HEK293 (cell line): ENCODE data around the gene CHST15.

ENCODE experiments used
- CTCF ChIA-PET: fragments of 350-600 bp; formaldehyde crosslinking; extraction: SDS; loops from one replicate; lab custom pipeline; 2021; ENCODE audit warnings: antibody characterized with exemption; lab: Yijun Ruan, JAX
- POLR2A ChIA-PET: fragments of 300-600 bp; formaldehyde crosslinking; extraction: SDS; loops from one replicate; lab custom pipeline; 2020; ENCODE audit warnings: antibody characterized with exemption, inconsistent platforms; lab: Yijun Ruan, JAX
- H3K27ac ChIP-seq: fragments of 200-500 bp; sonication (Bioruptor generic); 2 replicates; pipeline ENCODE4 v1.5.1; 2014; ENCODE audit warnings: low read depth, low read length, control low read depth, inconsistent platforms; ENCODE audit errors: extremely low read depth
- H3K36me3 ChIP-seq, 2 experiments: fragments of 200-500 bp in 1 of 2; sonication (Bioruptor generic) in 1 of 2; 1 replicate in 1 of 2; 2 replicates in 1 of 2; pipeline ENCODE4 v1.5.1; 2014 to 2017; ENCODE audit warnings: inconsistent platforms in 2 of 2, low read length in 2 of 2; ENCODE audit not compliant: control insufficient read depth in 2 of 2, insufficient read depth in 1 of 2
- H3K4me1 ChIP-seq: fragments of 200-500 bp; sonication (Bioruptor generic); 2 replicates; pipeline ENCODE4 v1.5.1; 2014; ENCODE audit warnings: mild to moderate bottlenecking, low read length, inconsistent platforms; ENCODE audit not compliant: control insufficient read depth, insufficient read depth
- H3K4me3 ChIP-seq: 2 replicates; pipeline ENCODE4 v1.5.1; 2011; ENCODE audit warnings: low read depth, mild to moderate bottlenecking, control low read depth, low read length, moderate library complexity
- H3K9me3 ChIP-seq: fragments of 200-500 bp; sonication (Bioruptor generic); 2 replicates; pipeline ENCODE4 v1.5.1; 2014; ENCODE audit warnings: low read depth, low read length, inconsistent platforms; ENCODE audit not compliant: control insufficient read depth, insufficient read depth
- BCL11B ChIP-seq: fragments of 450-650 bp; formaldehyde crosslinking; IDR thresholded peaks from 2 replicates; pipeline ENCODE4 v1.5.1; 2016; ENCODE audit warnings: low read depth, missing biosample characterization, missing genetic modification characterization
- GLIS1 ChIP-seq: fragments of 450-650 bp; formaldehyde crosslinking; IDR thresholded peaks from 2 replicates; pipeline ENCODE4 v1.5.1; 2016; ENCODE audit warnings: missing biosample characterization, missing genetic modification characterization
- KLF1 ChIP-seq: fragments of 450-650 bp; formaldehyde crosslinking; IDR thresholded peaks from 2 replicates; pipeline ENCODE4 v1.5.1; 2016; ENCODE audit warnings: missing biosample characterization, missing genetic modification characterization
- KLF9 ChIP-seq: fragments of 450-650 bp; formaldehyde crosslinking; IDR thresholded peaks from 2 replicates; pipeline ENCODE4 v1.5.1; 2016; ENCODE audit warnings: missing biosample characterization, missing genetic modification characterization, low read depth
- REPIN1 ChIP-seq: fragments of 450-650 bp; formaldehyde crosslinking; IDR thresholded peaks from 2 replicates; pipeline ENCODE4 v1.5.1; 2017; ENCODE audit warnings: missing biosample characterization, missing genetic modification characterization, low read depth
- SP7 ChIP-seq: fragments of 450-650 bp; formaldehyde crosslinking; IDR thresholded peaks from 2 replicates; pipeline ENCODE4 v1.5.1; 2016; ENCODE audit warnings: missing biosample characterization, missing genetic modification characterization
- TRIM28 ChIP-seq: IDR thresholded peaks from 2 replicates; pipeline ENCODE4 v1.6.1; 2011; ENCODE audit warnings: low read length, control low read depth, borderline replicate concordance
- YY1 ChIP-seq: fragments of 450-650 bp; formaldehyde crosslinking; IDR thresholded peaks from 2 replicates; pipeline ENCODE4 v1.5.1; 2018; ENCODE audit warnings: missing biosample characterization, missing genetic modification characterization
- ZBTB10 ChIP-seq: fragments of 450-650 bp; formaldehyde crosslinking; IDR thresholded peaks from 2 replicates; pipeline ENCODE4 v1.5.1; 2016; ENCODE audit warnings: missing biosample characterization, missing genetic modification characterization
- ZBTB17 ChIP-seq: fragments of 450-650 bp; formaldehyde crosslinking; IDR thresholded peaks from 2 replicates; pipeline ENCODE4 v1.5.1; 2016; ENCODE audit warnings: missing biosample characterization, missing genetic modification characterization
- ZIC2 ChIP-seq: fragments of 450-650 bp; formaldehyde crosslinking; IDR thresholded peaks from 2 replicates; pipeline ENCODE4 v1.5.1; 2016; ENCODE audit warnings: missing biosample characterization, missing genetic modification characterization
- ZNF10 ChIP-seq: fragments of 450-650 bp; formaldehyde crosslinking; IDR thresholded peaks from 2 replicates; pipeline ENCODE4 v1.5.1; 2017; ENCODE audit warnings: missing biosample characterization, missing genetic modification characterization
- ZNF174 ChIP-seq: fragments of 450-650 bp; formaldehyde crosslinking; IDR thresholded peaks from 2 replicates; pipeline ENCODE4 v1.5.0; 2017; ENCODE audit warnings: missing biosample characterization, mild to moderate bottlenecking, missing genetic modification characterization
- ZNF202 ChIP-seq: fragments of 450-650 bp; formaldehyde crosslinking; IDR thresholded peaks from 2 replicates; pipeline ENCODE4 v1.5.1; 2016; ENCODE audit warnings: missing biosample characterization, missing genetic modification characterization, borderline replicate concordance
- ZNF266 ChIP-seq: fragments of 450-650 bp; formaldehyde crosslinking; IDR thresholded peaks from 2 replicates; pipeline ENCODE4 v1.5.1; 2016; ENCODE audit warnings: missing biosample characterization, missing genetic modification characterization, low read depth
- ZNF37A ChIP-seq: fragments of 450-650 bp; IDR thresholded peaks from 2 replicates; pipeline ENCODE4 v1.5.1; 2018; ENCODE audit warnings: missing biosample characterization, missing genetic modification characterization
- ZNF433 ChIP-seq: fragments of 450-650 bp; formaldehyde crosslinking; IDR thresholded peaks from 2 replicates; pipeline ENCODE4 v1.5.1; 2016; ENCODE audit warnings: missing biosample characterization, missing genetic modification characterization, low read depth
- ZNF473 ChIP-seq: fragments of 450-650 bp; formaldehyde crosslinking; IDR thresholded peaks from 2 replicates; pipeline ENCODE4 v1.5.1; 2017; ENCODE audit warnings: missing biosample characterization, missing genetic modification characterization
- ZNF529 ChIP-seq: fragments of 450-650 bp; formaldehyde crosslinking; IDR thresholded peaks from 2 replicates; pipeline ENCODE4 v1.5.1; 2017; ENCODE audit warnings: missing genetic modification characterization, missing biosample characterization; ENCODE audit not compliant: insufficient replicate concordance
- ZNF610 ChIP-seq: fragments of 450-650 bp; formaldehyde crosslinking; IDR thresholded peaks from 2 replicates; pipeline ENCODE4 v1.5.1; 2016; ENCODE audit warnings: missing biosample characterization, missing genetic modification characterization, borderline replicate concordance
- ZNF624 ChIP-seq: fragments of 450-650 bp; formaldehyde crosslinking; IDR thresholded peaks from 2 replicates; pipeline ENCODE4 v1.5.1; 2017; ENCODE audit warnings: missing biosample characterization, missing genetic modification characterization
- ZNF626 ChIP-seq: fragments of 450-650 bp; sonication (Bioruptor Pico); formaldehyde crosslinking; IDR thresholded peaks from 2 replicates; pipeline ENCODE4 v1.5.1; 2018; ENCODE audit warnings: missing biosample characterization, missing genetic modification characterization, inconsistent platforms
- ZNF639 ChIP-seq: fragments of 450-650 bp; formaldehyde crosslinking; IDR thresholded peaks from 2 replicates; pipeline ENCODE4 v1.5.1; 2016; ENCODE audit warnings: missing biosample characterization, missing genetic modification characterization
- ZNF768 ChIP-seq: fragments of 450-650 bp; formaldehyde crosslinking; IDR thresholded peaks from 2 replicates; pipeline ENCODE4 v1.5.1; 2018; ENCODE audit warnings: missing biosample characterization, mild to moderate bottlenecking, missing genetic modification characterization
- ZNF785 ChIP-seq: fragments of 450-650 bp; formaldehyde crosslinking; IDR thresholded peaks from 2 replicates; pipeline ENCODE4 v1.5.1; 2016; ENCODE audit warnings: missing biosample characterization, missing genetic modification characterization
- ZNF791 ChIP-seq: fragments of 450-650 bp; formaldehyde crosslinking; IDR thresholded peaks from 2 replicates; pipeline ENCODE4 v1.5.1; 2016; ENCODE audit warnings: missing biosample characterization, missing genetic modification characterization
- ZSCAN23 ChIP-seq: fragments of 450-650 bp; formaldehyde crosslinking; IDR thresholded peaks from 2 replicates; pipeline ENCODE4 v1.5.1; 2016; ENCODE audit warnings: missing biosample characterization, missing genetic modification characterization
- TF ChIP-seq, protein P1 (sequence below): fragments of 450-650 bp; formaldehyde crosslinking; IDR thresholded peaks from 2 replicates; pipeline ENCODE4 v1.5.1; 2016; ENCODE audit warnings: missing biosample characterization, missing genetic modification characterization, low read depth
- TF ChIP-seq, protein P2 (sequence below): fragments of 450-650 bp; formaldehyde crosslinking; IDR thresholded peaks from 2 replicates; pipeline ENCODE4 v1.5.1; 2016; ENCODE audit warnings: missing biosample characterization, missing genetic modification characterization

Gene CHST15

DNA sequence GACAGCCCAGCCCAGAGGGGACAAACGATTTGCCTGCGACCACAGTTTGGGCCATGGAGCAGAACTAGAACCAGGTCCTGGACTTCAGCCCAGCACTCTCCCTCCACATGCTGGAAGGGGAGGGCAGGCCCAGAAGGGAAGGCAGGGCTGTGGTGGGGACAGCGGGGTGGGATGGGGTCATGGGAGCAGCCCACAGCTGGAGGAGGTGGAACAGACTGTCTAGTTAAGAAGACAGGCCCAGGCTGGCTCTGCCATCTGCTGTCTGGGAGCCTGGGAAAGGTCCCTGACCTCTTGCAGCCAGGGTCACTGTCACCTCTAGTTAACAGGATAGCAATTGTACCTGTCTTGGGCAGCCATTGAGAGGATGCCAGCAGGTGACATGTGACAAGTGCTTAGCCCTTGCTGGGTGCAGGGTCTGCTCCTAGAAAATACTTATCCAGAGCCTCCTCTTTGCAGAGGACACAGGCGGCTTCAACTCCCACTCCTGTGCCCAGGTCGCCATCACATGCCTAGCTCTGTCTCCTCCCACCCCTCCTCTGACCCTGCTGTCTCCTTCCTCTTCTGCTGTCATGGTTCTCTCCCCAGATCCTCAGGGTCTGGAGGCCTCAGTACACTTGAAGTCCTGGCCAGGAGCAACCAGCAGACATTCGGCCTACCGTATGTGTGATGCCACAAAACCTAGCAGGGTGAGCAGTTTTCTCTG is 37.0 kb upstream of the CHST15 start:
- no peaks in the 10 kb centered on the region for H3K9me3 ChIP-seq
- H3K4me1 ChIP-seq = no peaks in the 10 kb centered on the region
- no peak overlapping the region for H3K4me3 ChIP-seq
- H3K36me3 ChIP-seq = no peaks in the 10 kb centered on the region
- H3K27ac ChIP-seq = no peak overlapping the region
- CTCF ChIA-PET = no interaction called here
- TF ChIP-seq ZNF266 = no peak
- TF ChIP-seq ZNF37A = no peak
- no peak for TF ChIP-seq ZNF791
- no peak for TF ChIP-seq ZNF433
- TF ChIP-seq ZNF529 = no peak
- TF ChIP-seq, protein P1, sequence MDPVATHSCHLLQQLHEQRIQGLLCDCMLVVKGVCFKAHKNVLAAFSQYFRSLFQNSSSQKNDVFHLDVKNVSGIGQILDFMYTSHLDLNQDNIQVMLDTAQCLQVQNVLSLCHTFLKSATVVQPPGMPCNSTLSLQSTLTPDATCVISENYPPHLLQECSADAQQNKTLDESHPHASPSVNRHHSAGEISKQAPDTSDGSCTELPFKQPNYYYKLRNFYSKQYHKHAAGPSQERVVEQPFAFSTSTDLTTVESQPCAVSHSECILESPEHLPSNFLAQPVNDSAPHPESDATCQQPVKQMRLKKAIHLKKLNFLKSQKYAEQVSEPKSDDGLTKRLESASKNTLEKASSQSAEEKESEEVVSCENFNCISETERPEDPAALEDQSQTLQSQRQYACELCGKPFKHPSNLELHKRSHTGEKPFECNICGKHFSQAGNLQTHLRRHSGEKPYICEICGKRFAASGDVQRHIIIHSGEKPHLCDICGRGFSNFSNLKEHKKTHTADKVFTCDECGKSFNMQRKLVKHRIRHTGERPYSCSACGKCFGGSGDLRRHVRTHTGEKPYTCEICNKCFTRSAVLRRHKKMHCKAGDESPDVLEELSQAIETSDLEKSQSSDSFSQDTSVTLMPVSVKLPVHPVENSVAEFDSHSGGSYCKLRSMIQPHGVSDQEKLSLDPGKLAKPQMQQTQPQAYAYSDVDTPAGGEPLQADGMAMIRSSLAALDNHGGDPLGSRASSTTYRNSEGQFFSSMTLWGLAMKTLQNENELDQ = no peak
- TF ChIP-seq ZNF174 (tag by site-specific recombination) = no peak
- no peak for TF ChIP-seq BCL11B (tag by site-specific recombination)
- no peak for TF ChIP-seq ZNF768 (tag by site-specific recombination)
- no peak for TF ChIP-seq REPIN1 (tag by site-specific recombination)
- TF ChIP-seq ZNF202 (tag by site-specific recombination) = no peak
- TF ChIP-seq ZNF785 (tag by site-specific recombination) = no peak
- no peak for TF ChIP-seq ZBTB17 (tag by site-specific recombination)
- TF ChIP-seq, protein P2, sequence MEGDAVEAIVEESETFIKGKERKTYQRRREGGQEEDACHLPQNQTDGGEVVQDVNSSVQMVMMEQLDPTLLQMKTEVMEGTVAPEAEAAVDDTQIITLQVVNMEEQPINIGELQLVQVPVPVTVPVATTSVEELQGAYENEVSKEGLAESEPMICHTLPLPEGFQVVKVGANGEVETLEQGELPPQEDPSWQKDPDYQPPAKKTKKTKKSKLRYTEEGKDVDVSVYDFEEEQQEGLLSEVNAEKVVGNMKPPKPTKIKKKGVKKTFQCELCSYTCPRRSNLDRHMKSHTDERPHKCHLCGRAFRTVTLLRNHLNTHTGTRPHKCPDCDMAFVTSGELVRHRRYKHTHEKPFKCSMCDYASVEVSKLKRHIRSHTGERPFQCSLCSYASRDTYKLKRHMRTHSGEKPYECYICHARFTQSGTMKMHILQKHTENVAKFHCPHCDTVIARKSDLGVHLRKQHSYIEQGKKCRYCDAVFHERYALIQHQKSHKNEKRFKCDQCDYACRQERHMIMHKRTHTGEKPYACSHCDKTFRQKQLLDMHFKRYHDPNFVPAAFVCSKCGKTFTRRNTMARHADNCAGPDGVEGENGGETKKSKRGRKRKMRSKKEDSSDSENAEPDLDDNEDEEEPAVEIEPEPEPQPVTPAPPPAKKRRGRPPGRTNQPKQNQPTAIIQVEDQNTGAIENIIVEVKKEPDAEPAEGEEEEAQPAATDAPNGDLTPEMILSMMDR (tag by site-specific recombination) = no peak
- POLR2A ChIA-PET = no interaction called here

- Histone ChIP-seq H3K27ac (no peak overlapping the region), H3K36me3 (no peaks in the 10 kb centered on the region), H3K4me1 (no peaks in the 10 kb centered on the region), H3K9me3 (no peaks in the 10 kb centered on the region), H3K4me3 (no peak overlapping the region)
- ChIA-PET CTCF (no interaction called here), POLR2A (no interaction called here)
- TF ChIP-seq ZBTB10 (tag by site-specific recombination) (no peak), ZNF473 (tag by site-specific recombination) (no peak), ZNF626 (tag by site-specific recombination) (no peak), KLF1 (tag by site-specific recombination) (no peak), YY1 (tag by site-specific recombination) (no peak), REPIN1 (tag by site-specific recombination) (no peak), ZNF202 (tag by site-specific recombination) (no peak), ZNF639 (tag by site-specific recombination) (no peak), ZSCAN23 (tag by site-specific recombination) (no peak), KLF9 (tag by site-specific recombination) (no peak), ZNF624 (tag by site-specific recombination) (no peak), GLIS1 (tag by site-specific recombination) (no peak), ZNF610 (tag by site-specific recombination) (no peak), ZNF10 (tag by site-specific recombination) (no peak), ZIC2 (tag by site-specific recombination) (no peak), TRIM28 (no peak), SP7 (tag by site-specific recombination) (no peak)
These were observed 36.1 kb upstream of the CHST15 start for GRCh38 chr10:124129471-124129870.
